ENCODE data around the gene AKAP14. TPM values are rescaled to one million over a fixed set of nuclear protein-coding genes. Genes with fewer than 3 reads are reported as not detected.

Gene AKAP14
- total RNA-seq, 4 donors from 2014 or later: not detected

DNA sequence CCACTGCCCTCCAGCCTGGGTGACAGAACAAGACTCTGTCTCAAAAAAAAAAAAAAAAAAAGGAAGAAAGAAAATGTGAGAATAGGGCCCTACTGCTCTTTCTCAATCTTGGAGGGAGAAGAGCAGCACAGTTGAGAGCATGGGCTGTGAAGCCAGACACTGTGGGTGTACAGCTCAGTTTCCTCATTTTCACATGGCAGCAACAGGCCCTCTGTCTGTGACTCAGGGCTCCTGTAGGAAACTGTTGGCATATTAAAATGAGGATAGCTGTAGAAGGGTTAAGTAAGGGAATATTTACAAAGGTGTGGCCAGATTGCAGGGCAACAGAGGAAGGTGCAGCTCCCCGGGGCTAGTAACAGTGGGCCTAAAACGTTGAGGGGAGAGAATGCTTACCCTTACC, 3.4 kb downstream of the AKAP14 start:
- 15% methylated on average over 2 of the region's 2 CpGs; no CpG with 5 or more reads in 1 of the 2 donors for WGBS, 2 donors (ENCODE audit: low coverage in 1 of 2)
- Histone ChIP-seq H3K4me3 (no peak overlapping the region), H3K36me3 (no peaks in the 10 kb centered on the region), H3K27me3 (no peaks in the 10 kb centered on the region), H3K9me3 (no peaks in the 10 kb centered on the region), H3K27ac (peak overlapping the region in 1 of 4 donors; percentile 28), H3K4me1 (no peaks in the 10 kb centered on the region)
- in situ Hi-C loops (cut with MboI; ENCODE audit: low pct_ligation_motif_present in 1 of 4, low pct_unique_long_range_greater_than_20kb in 1 of 4, low sequenced_read_pairs in 3 of 4): no loop called here
- DNase-seq: peak; percentile 10
- intact Hi-C loops (cut with DNase I; ENCODE audit: low total_unique reads): no loop called here
- no peak for TF ChIP-seq POLR2AphosphoS5 (IDR thresholded peaks at IDR 0.05)
- no peak for TF ChIP-seq CTCF (IDR thresholded peaks at IDR 0.05)
- TF ChIP-seq POLR2A (IDR thresholded peaks at IDR 0.05): no peak
- no peak for TF ChIP-seq EP300 (IDR thresholded peaks at IDR 0.05; ENCODE audit: low read depth)

DNA sequence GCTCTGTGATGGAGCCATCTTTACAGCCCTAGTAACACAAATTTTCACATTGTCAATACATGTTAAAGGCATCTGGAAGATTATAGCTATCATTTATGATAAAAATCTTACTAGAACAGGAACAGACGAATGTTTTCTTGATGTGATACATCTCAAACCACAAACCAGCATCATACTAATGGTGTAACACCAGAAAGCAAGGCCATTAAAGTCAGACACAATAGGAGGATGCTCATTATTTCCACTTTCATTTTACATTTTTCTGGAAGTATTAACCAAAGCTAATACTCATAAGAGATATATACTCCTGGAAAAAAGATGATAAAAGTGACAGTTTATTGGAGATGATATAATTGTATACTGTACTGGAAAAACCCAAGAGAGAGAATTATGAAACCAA, 5.3 kb downstream of the AKAP14 start:
- 59 to 80% methylated on average over 1 of the region's 1 CpG for WGBS, 2 donors (ENCODE audit: low coverage in 1 of 2)
- DNase-seq: no peak
- no peaks in the 10 kb centered on the region for H3K9me3 ChIP-seq
- no peak overlapping the region for H3K4me3 ChIP-seq
- no peaks in the 10 kb centered on the region for H3K27me3 ChIP-seq
- TF ChIP-seq CTCF (IDR thresholded peaks at IDR 0.05): no peak
- TF ChIP-seq EP300 (IDR thresholded peaks at IDR 0.05; ENCODE audit: low read depth): no peak
- TF ChIP-seq POLR2AphosphoS5 (IDR thresholded peaks at IDR 0.05): no peak
- no peak for TF ChIP-seq POLR2A (IDR thresholded peaks at IDR 0.05)
- H3K36me3 ChIP-seq: no peaks in the 10 kb centered on the region
- intact Hi-C loops (cut with DNase I; ENCODE audit: low total_unique reads) (no loop called here), in situ Hi-C loops (cut with MboI; ENCODE audit: low pct_ligation_motif_present in 1 of 4, low pct_unique_long_range_greater_than_20kb in 1 of 4, low sequenced_read_pairs in 3 of 4) (no loop called here)
- no peak overlapping the region for H3K27ac ChIP-seq
- no peaks in the 10 kb centered on the region for H3K4me1 ChIP-seq

DNA sequence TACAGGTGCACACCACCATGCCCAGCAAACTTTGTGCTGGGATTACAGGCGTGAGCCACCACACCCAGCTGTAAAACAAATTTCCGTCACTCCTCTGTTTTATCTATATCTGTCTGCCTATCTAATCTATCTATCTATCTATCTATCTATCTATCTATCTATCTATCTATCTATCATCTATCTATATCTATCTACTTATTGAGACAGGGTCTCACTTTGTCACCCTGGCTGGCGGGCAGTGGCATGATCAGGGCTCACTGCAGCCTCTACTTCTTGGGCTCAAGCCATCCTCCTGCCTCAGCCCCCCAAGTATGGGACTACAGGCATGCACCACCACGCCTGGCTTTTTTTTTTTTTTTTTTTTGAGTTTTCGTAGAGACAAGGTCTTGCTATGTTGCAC, 20.6 kb downstream of the AKAP14 start:
- H3K27ac ChIP-seq: no peak overlapping the region
- intact Hi-C loops (cut with DNase I; ENCODE audit: low total_unique reads) (no loop called here), in situ Hi-C loops (cut with MboI; ENCODE audit: low pct_ligation_motif_present in 1 of 4, low pct_unique_long_range_greater_than_20kb in 1 of 4, low sequenced_read_pairs in 3 of 4) (no loop called here)
- H3K36me3 ChIP-seq: no peaks in the 10 kb centered on the region
- no peak for TF ChIP-seq POLR2AphosphoS5 (IDR thresholded peaks at IDR 0.05)
- TF ChIP-seq CTCF (IDR thresholded peaks at IDR 0.05): no peak
- no peak for TF ChIP-seq EP300 (IDR thresholded peaks at IDR 0.05; ENCODE audit: low read depth)
- no peak for TF ChIP-seq POLR2A (IDR thresholded peaks at IDR 0.05)
- no peaks in the 10 kb centered on the region for H3K9me3 ChIP-seq
- H3K4me3 ChIP-seq: no peak overlapping the region
- no peak for DNase-seq
- 68% methylated on average over 5 of the region's 5 CpGs; no CpG with 5 or more reads in 1 of the 2 donors for WGBS, 2 donors (ENCODE audit: low coverage in 1 of 2)
- H3K4me1 ChIP-seq: no peaks in the 10 kb centered on the region
- no peaks in the 10 kb centered on the region for H3K27me3 ChIP-seq

DNA sequence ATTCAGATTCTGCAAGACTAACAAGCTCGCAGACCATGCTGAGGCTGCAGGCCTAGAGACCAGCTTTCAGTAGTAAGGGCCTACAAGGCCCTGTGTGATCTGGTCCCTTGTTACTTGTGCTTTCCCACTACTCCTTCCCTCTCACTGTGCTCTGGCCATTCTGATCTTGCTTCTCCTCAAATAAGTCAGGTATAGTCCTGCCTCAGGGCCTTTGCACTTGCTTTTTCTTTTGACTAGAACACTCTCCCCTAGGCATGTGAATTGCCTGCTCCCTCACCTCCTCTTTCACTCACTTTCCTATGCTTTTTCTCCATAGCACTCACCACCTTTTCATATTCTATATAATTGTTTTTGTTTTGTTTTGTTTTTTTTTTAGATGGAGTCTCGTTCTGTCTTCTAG, 22.2 kb downstream of the AKAP14 start:
- 86% methylated on average over 2 of the region's 2 CpGs; no CpG with 5 or more reads in 1 of the 2 donors for WGBS, 2 donors (ENCODE audit: low coverage in 1 of 2)
- no peaks in the 10 kb centered on the region for H3K9me3 ChIP-seq
- no peaks in the 10 kb centered on the region for H3K27me3 ChIP-seq
- no peak overlapping the region for H3K27ac ChIP-seq
- TF ChIP-seq EP300 (IDR thresholded peaks at IDR 0.05; ENCODE audit: low read depth) (no peak), CTCF (IDR thresholded peaks at IDR 0.05) (no peak), POLR2A (IDR thresholded peaks at IDR 0.05) (no peak), POLR2AphosphoS5 (IDR thresholded peaks at IDR 0.05) (no peak)
- in situ Hi-C loops (cut with MboI; ENCODE audit: low pct_ligation_motif_present in 1 of 4, low pct_unique_long_range_greater_than_20kb in 1 of 4, low sequenced_read_pairs in 3 of 4): no loop called here
- no peaks in the 10 kb centered on the region for H3K4me1 ChIP-seq
- intact Hi-C loops (cut with DNase I; ENCODE audit: low total_unique reads): no loop called here
- DNase-seq: no peak
- no peaks in the 10 kb centered on the region for H3K36me3 ChIP-seq
- H3K4me3 ChIP-seq: no peak overlapping the region

Data from transverse colon (tissue), 4 donors.